ENCODE results near the gene MRPS11. TPM values are rescaled to one million over a fixed set of nuclear protein-coding genes. Genes with fewer than 3 reads are reported as not detected.
"Not testable (repeated sequence)": the region's sequence is repeated elsewhere in the genome, so short reads cannot be mapped to it uniquely, and the experiment has no call there.

The MRPS11 gene
- total and polyA plus RNA-seq, 2 of the 4 experiments (the other 2 are of a cell fraction) = 66.1 to 87.8 TPM

- H3K79me1 ChIP-seq (ENCODE audit: low read depth in 1 of 2, low read length in 2 of 2); H2BK5ac ChIP-seq (ENCODE audit: low read depth, low read length, poor library complexity, severe bottlenecking); H2AFZ ChIP-seq (replicated peaks; ENCODE audit: low read length, poor library complexity); in situ Hi-C loops (cut with MboI; ENCODE audit: low sequenced_read_pairs); H2AK5ac ChIP-seq (ENCODE audit: low read depth, low read length); H3K56ac ChIP-seq (ENCODE audit: extremely low read depth, insufficient read depth, low read length); H4K91ac ChIP-seq (ENCODE audit: insufficient read depth, low read depth, low read length); H3K36me3 ChIP-seq (ENCODE audit: control insufficient read depth, insufficient read depth, low read length); H2BK120ac ChIP-seq (ENCODE audit: low read depth, low read length); H3K23ac ChIP-seq (ENCODE audit: low read depth, low read length); CTCF ChIA-PET; intact Hi-C loops (cut with micrococcal nuclease); H3K4me2 ChIP-seq (ENCODE audit: low read depth, low read length); H2AK9ac ChIP-seq (replicated peaks; ENCODE audit: low read depth, low read length, poor library complexity); H3K9ac ChIP-seq (ENCODE audit: low read depth, low read length); H4K5ac ChIP-seq (ENCODE audit: low read depth, low read length); H3K27ac ChIP-seq (ENCODE audit: insufficient read depth, low read length); H2BK20ac ChIP-seq (ENCODE audit: low read depth, low read length); BruUV-seq (replicated peaks); H3K14ac ChIP-seq (replicated peaks; ENCODE audit: low read depth, low read length); ATAC-seq (ENCODE audit: low read depth); H3K9me3 ChIP-seq (ENCODE audit: control insufficient read depth, insufficient read depth, low read length); H3K27me3 ChIP-seq (ENCODE audit: control insufficient read depth, insufficient read depth, low read length); H4K20me1 ChIP-seq (ENCODE audit: insufficient read depth, low read length); H3K9me1 ChIP-seq (ENCODE audit: insufficient read depth, low read length); dilution Hi-C loops (cut with HindIII; ENCODE audit: low sequenced_read_pairs, unreplicated experiment); POLR2A ChIA-PET (ENCODE audit: unreplicated experiment); H3K4me3 ChIP-seq (ENCODE audit: insufficient read depth, low read depth, low read length); DNase-seq; H3K4ac ChIP-seq (ENCODE audit: low read depth, low read length); H3K18ac ChIP-seq (ENCODE audit: low read depth, low read length); H2BK15ac ChIP-seq (ENCODE audit: low read depth, low read length); H4K8ac ChIP-seq (ENCODE audit: low read depth in 2 of 2, low read length in 2 of 2); H3K4me1 ChIP-seq (ENCODE audit: control insufficient read depth, insufficient read depth, low read length): not testable (repeated sequence)
- WGBS, 2 experiments (ENCODE audit: extremely low coverage in 2 of 2, insufficient read length in 1 of 2) = no CpG with 5 or more reads among the region's 5 CpGs
Measured at GRCh38 chr15:88434106-88434505, 33.4 kb upstream of the MRPS11 start.

Measured in IMR-90 (cell line).